ENCODE measurements around the gene PHF3.

DNA sequence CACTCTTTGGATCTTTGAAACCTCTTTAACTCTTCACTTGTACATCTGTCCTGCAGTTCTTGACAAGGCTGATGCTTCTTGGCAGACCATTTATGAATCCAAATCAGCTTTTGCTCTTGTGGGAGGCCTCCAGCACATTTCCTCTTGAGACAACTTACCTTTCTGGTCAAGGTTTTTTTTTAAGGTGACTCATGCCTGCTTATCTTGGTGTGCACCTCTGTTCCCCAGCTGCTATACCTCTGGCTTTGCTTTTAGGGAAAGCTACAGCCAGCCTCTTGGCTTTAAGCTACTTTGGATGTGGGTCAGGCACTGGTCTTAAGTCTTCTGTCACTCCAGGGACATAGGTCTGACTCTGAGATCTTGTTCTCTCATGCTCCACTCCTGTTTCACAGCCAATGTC lies 106.5 kb downstream of the PHF3 start:
- TF ChIP-seq CTCF (IDR thresholded peaks at IDR 0.05 in 4 of 5, conservative IDR thresholded peaks at IDR 0.05 in 1 of 5): no peak
- TF ChIP-seq POLR2A (IDR thresholded peaks at IDR 0.05): no peak
